OCI-LY3 (cell line): ENCODE results near the gene TLCD3B.

Experiments
- H2AFZ ChIP-seq: fragments of 200-600, 300-600 bp; shearing (Covaris generic); 2 replicates; pipeline ENCODE4 v1.6.0; 2014; ENCODE audit warnings: antibody characterized with exemption, low read depth, low read length
- H3K27ac ChIP-seq: fragments of 200-600, 300-600 bp; sonication (generic); 2 replicates; pipeline ENCODE4 v1.5.1; 2014; ENCODE audit warnings: mild to moderate bottlenecking, low read length, moderate library complexity, mixed read lengths
- H3K27me3 ChIP-seq: fragments of 200-600, 300-600 bp; sonication (generic); 2 replicates; pipeline ENCODE4 v1.6.1; 2014; ENCODE audit warnings: low read depth, low read length, mixed read lengths
- H3K36me3 ChIP-seq: fragments of 200-600, 300-600 bp; sonication (generic); replicated peaks from 2 replicates; pipeline ENCODE3; 2014; ENCODE audit warnings: low read depth, low read length, mixed read lengths
- H3K4me1 ChIP-seq: fragments of 300-600, 200-600 bp; sonication (generic); 2 replicates; pipeline ENCODE4 v1.6.1; 2014; ENCODE audit warnings: low read length, mixed read lengths
- H3K4me2 ChIP-seq: fragments of 200-600, 300-600 bp; sonication (generic); 2 replicates; pipeline ENCODE4 v1.6.1; 2014; ENCODE audit warnings: low read length, mixed read lengths
- H3K4me3 ChIP-seq: fragments of 300-600, 200-600 bp; sonication (generic); 2 replicates; pipeline ENCODE4 v1.5.1; 2014; ENCODE audit warnings: antibody characterized with exemption, mild to moderate bottlenecking, low read length, moderate library complexity
- H3K79me2 ChIP-seq: fragments of 300-600, 200-600 bp; shearing (Covaris generic); 2 replicates; pipeline ENCODE4 v1.6.1; 2014; ENCODE audit warnings: mild to moderate bottlenecking, low read length, mixed read lengths
- H3K9ac ChIP-seq: fragments of 300-600, 200-600 bp; shearing (Covaris generic); 2 replicates; pipeline ENCODE4 v1.6.0; 2014; ENCODE audit warnings: mild to moderate bottlenecking, low read length, moderate library complexity
- H3K9me3 ChIP-seq: fragments of 200-600, 300-600 bp; shearing (Covaris generic); 2 replicates; pipeline ENCODE4 v1.6.1; 2014; ENCODE audit warnings: low read length, mixed read lengths; ENCODE audit not compliant: insufficient read depth
- H4K20me1 ChIP-seq: fragments of 200-600, 300-600 bp; sonication (generic); 2 replicates; pipeline ENCODE4 v1.6.1; 2016; ENCODE audit warnings: low read length, mixed read lengths; ENCODE audit not compliant: insufficient read depth
- EZH2phosphoT487 ChIP-seq: fragments of 200-600 bp; shearing (Covaris generic); IDR thresholded peaks from 2 replicates; pipeline ENCODE4 v1.6.1; 2018; ENCODE audit warnings: antibody characterized with exemption, mixed run types, low read depth
- TF ChIP-seq, protein P1 (sequence below): fragments of 200-600, 300-600 bp; sonication (generic); IDR thresholded peaks from 2 replicates; pipeline ENCODE4 v1.5.1; 2014; ENCODE audit warnings: antibody characterized with exemption, low read length, low read depth

TLCD3B gene

DNA sequence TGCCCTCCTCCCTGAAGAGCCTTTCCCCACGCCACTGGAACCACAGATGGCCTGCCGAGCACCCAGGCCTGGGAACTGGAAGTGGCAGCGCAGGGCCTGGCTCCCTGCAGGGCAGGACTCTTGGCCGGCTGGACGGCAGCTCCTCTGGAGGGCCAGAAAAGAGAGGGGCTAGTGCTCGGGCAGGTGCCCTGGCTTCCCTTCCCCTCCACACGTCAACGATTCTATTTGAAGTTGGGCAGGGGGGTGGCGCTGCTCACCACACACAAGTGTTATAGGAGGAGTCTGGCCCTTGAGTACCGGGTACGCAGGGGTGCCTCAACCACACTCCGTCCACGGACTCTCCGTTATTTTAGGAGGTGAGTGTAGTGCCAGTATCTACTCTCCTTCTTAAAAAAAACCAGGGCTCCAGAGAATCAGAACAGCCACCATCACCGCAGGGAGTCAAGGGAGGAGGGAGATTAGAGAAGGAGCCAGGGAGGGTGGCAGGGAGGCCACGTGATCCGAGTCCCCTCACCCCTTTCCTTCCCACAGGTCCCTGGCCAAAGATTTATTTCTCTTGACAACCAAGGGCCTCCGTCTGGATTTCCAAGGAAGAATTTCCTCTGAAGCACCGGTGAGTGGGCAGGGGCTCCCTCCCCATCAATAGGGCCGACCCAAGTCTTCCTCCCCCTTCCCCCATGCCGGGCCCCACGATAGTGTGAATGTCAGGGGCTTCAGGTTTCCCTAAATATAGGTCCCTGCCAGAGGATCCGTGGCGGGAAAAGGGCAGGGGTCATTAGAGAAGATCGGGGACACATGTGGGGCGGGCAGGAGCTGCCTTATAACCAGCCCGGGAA, 33.0 kb upstream of the TLCD3B start:
- peak overlapping the region; percentile 92 for H3K27ac ChIP-seq
- peaks cover 18% of the 10 kb centered on the region for H3K4me1 ChIP-seq
- no peak for TF ChIP-seq EZH2phosphoT487
- TF ChIP-seq, protein P1, sequence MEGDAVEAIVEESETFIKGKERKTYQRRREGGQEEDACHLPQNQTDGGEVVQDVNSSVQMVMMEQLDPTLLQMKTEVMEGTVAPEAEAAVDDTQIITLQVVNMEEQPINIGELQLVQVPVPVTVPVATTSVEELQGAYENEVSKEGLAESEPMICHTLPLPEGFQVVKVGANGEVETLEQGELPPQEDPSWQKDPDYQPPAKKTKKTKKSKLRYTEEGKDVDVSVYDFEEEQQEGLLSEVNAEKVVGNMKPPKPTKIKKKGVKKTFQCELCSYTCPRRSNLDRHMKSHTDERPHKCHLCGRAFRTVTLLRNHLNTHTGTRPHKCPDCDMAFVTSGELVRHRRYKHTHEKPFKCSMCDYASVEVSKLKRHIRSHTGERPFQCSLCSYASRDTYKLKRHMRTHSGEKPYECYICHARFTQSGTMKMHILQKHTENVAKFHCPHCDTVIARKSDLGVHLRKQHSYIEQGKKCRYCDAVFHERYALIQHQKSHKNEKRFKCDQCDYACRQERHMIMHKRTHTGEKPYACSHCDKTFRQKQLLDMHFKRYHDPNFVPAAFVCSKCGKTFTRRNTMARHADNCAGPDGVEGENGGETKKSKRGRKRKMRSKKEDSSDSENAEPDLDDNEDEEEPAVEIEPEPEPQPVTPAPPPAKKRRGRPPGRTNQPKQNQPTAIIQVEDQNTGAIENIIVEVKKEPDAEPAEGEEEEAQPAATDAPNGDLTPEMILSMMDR: peak; percentile 62

DNA sequence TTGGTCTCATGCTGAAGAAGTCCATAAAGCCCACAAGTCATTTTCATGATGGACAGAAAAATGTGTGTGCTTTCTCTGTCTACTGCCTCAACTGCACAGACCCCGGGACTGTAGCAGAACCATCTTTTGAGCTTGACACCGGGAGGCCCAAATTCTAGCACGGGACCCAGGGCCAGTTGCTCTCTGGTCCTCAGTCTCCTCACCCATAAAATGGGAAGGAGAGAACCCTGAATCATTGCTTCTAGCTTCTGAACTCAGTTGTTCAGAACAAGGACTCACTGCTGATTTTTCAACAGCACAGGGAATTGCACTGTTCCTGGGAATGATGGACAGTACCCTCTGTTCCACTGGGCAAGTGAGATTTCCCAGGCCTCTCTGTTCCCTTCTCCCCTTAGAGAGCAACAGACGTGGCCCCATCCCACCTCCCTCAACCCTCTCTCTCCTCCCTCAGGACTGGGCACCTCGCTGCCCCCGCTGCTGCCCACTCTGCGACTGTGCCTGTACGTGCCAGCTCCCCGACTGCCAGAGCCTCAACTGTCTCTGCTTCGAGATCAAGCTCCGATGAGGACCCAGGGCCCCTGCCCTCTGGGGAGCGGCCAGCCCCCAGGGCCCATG, 32.3 kb upstream of the TLCD3B start:
- Histone ChIP-seq H3K4me3 (peak overlapping the region; percentile 94), H4K20me1 (peaks cover 23% of the 10 kb centered on the region), H3K9me3 (no peaks in the 10 kb centered on the region), H3K4me1 (peaks cover 18% of the 10 kb centered on the region), H2AFZ (peak overlapping the region; percentile 43; the same call in 1 of the 2 replicates), H3K27me3 (no peaks in the 10 kb centered on the region), H3K4me2 (peak overlapping the region; percentile 86), H3K36me3 (peaks cover 24% of the 10 kb centered on the region), H3K9ac (peak overlapping the region; percentile 92), H3K79me2 (peaks cover 45% of the 10 kb centered on the region), H3K27ac (peak overlapping the region; percentile 92)
- no peak for TF ChIP-seq EZH2phosphoT487

More for the DNA sequence above, 33.0 kb upstream of the TLCD3B start:
- Histone ChIP-seq H2AFZ (peak overlapping the region; percentile 43; the same call in 1 of the 2 replicates), H3K9ac (peak overlapping the region; percentile 92), H3K36me3 (peaks cover 32% of the 10 kb centered on the region), H3K4me3 (peak overlapping the region; percentile 94), H3K79me2 (peaks cover 52% of the 10 kb centered on the region), H4K20me1 (peaks cover 30% of the 10 kb centered on the region), H3K27me3 (no peaks in the 10 kb centered on the region), H3K4me2 (peak overlapping the region; percentile 86), H3K9me3 (no peaks in the 10 kb centered on the region)

DNA sequence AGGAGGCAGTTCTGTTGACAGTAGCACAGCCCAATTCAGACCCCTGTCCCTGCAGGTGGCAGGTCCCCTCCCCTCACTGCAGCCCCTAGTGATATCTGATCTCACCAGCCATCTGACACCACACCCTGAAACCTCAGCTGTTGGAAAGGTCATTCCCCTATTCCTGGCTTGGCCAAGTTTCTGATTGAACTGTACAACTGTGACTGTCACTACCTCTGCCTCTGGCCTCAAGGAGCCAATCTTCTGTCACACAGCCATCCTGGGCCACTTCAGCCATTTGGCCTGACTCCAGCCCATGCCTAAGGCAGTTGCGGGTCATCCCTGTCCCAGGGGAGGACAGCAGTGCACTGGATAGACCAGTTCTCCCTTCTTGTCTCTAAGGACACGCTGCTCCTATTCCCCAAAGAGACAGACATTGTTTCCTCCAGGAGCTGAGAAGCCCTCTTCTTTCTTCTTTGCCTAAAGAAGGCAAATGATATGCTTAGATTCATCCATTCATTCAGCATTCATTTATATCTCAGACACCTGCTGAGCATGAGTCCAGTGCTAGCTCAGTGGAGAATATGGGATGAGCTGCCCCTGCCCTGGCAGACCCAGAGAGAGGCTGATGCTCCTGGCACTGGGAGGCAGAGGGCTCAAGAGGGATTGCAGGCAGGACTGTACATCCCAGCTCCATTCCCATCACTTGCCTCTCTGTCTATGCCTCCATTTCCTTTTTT, 29.9 kb upstream of the TLCD3B start:
- H3K79me2 ChIP-seq: peaks cover 24% of the 10 kb centered on the region
- H3K9me3 ChIP-seq: no peaks in the 10 kb centered on the region
- peaks cover 4% of the 10 kb centered on the region for H3K36me3 ChIP-seq
- TF ChIP-seq, protein P1: no peak
- TF ChIP-seq EZH2phosphoT487: no peak
- no peak overlapping the region for H3K4me2 ChIP-seq
- H3K27me3 ChIP-seq: no peaks in the 10 kb centered on the region
- H3K4me1 ChIP-seq: peaks cover 8% of the 10 kb centered on the region
- no peak overlapping the region for H3K4me3 ChIP-seq
- H4K20me1 ChIP-seq: 0 out of 2 replicates have a peak, but pooled peaks cover 3% of the 10 kb centered on the region
- no peak overlapping the region for H3K27ac ChIP-seq
- H3K9ac ChIP-seq: no peak overlapping the region
- no peak overlapping the region for H2AFZ ChIP-seq

DNA sequence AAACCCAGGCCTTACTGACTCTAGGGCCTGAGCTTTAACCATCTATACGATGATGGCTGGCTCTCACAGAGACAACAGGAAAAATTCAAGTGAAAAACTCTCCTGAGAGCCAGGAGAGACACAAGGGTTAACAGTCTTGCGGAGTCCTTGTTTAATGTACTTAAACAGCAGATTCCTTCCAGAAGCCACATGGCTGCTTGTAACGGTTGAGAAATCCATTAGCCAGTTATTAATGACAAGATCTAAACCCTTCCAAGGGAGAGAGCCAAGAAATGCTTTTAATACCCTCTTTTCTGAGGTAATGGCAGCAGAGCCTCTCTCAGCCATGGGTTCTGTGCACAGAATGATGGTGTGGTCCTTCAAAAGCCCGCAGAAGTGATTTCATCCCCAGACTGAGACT, 29.3 kb upstream of the TLCD3B start:
- Histone ChIP-seq H3K79me2 (peaks cover 18% of the 10 kb centered on the region), H3K4me3 (no peak overlapping the region), H3K27me3 (no peaks in the 10 kb centered on the region), H3K27ac (no peak overlapping the region), H3K4me2 (no peak overlapping the region), H3K4me1 (peaks cover 8% of the 10 kb centered on the region), H3K9me3 (no peaks in the 10 kb centered on the region), H3K36me3 (no peaks in the 10 kb centered on the region), H2AFZ (no peak overlapping the region), H3K9ac (no peak overlapping the region), H4K20me1 (no peaks in the 10 kb centered on the region)
- TF ChIP-seq, protein P1: no peak
- TF ChIP-seq EZH2phosphoT487: no peak
